Measurements from ENCODE around the gene BTBD2. TPM values are rescaled to one million over a fixed set of nuclear protein-coding genes. Genes with fewer than 3 reads are reported as not detected.
A peak's percentile ranks its signal among the peaks of the same experiment; 100 is the strongest.

BTBD2 gene
- total RNA-seq, 1 experiment from 2014 or later: 110 TPM

DNA sequence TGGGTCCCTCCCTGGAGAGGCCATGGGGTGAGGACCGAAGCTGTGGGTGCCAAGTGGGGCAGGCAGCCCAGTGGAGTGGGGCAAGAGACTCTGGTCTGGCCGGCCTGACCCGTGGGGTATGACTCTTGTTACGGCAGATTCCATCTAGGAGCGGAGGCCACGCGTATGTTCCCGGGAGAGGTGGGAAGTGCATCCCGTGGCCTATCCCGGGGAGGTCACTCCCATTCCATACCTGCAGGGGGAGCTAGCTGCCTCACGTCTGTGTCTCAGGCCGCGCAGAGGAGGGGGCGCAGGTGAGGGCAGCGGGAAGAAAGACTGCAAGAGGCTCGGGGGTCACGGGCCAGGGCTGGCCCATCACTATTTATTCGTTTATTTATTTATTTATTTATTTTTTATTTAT is 69.6 kb downstream of the BTBD2 start:
- H4K8ac ChIP-seq (replicated peaks; ENCODE audit: insufficient read length, low read depth, low read length): no peak overlapping the region
- no peak overlapping the region for H3K14ac ChIP-seq (ENCODE audit: insufficient read depth, low read length)
- no peak overlapping the region for H3T11ph ChIP-seq (ENCODE audit: low read length)
- H4K5ac ChIP-seq (ENCODE audit: insufficient read length, low read depth, low read length): no peak overlapping the region
- DNase-seq: peak; percentile 90
- H3K27ac Mint-ChIP-seq: peak overlapping the region; percentile 93 to 97 (median 95); a peak in 6 of 7 replicates
- H2AFZ ChIP-seq (ENCODE audit: low read length): no peak overlapping the region
- H2BK120ac ChIP-seq (ENCODE audit: low read depth, low read length, poor library complexity, severe bottlenecking): no peak overlapping the region
- no peaks in the 10 kb centered on the region for H3K27me3 Mint-ChIP-seq (ENCODE audit: low read depth)
- H4K20me1 ChIP-seq (ENCODE audit: control insufficient read depth, insufficient read depth, insufficient read length): no peaks in the 10 kb centered on the region
- H3K4me3 Mint-ChIP-seq: peak overlapping the region in 1 of 2 experiments; percentile 56; a peak in 3 of 5 replicates
- H3K18ac ChIP-seq (ENCODE audit: insufficient read length, low read depth, low read length): no peak overlapping the region
- H3K4me1 ChIP-seq (ENCODE audit: insufficient read depth, low read length): no peaks in the 10 kb centered on the region; the same call in 1 of the 2 replicates
- no peak overlapping the region for H3K9ac ChIP-seq (ENCODE audit: extremely low read depth, insufficient read length, low read length)
- no CpG with 5 or more reads among the region's 18 CpGs for WGBS (ENCODE audit: extremely low coverage, insufficient read length, low lambda C conversion rate)
- H3K9me3 ChIP-seq (ENCODE audit: control insufficient read depth, low read depth, low read length): no peaks in the 10 kb centered on the region
- H2BK12ac ChIP-seq (ENCODE audit: insufficient read length, low read depth, low read length): no peak overlapping the region
- H3K4me1 Mint-ChIP-seq: peaks cover 16 to 21% of the 10 kb centered on the region in 2 experiments
- H2AK5ac ChIP-seq (ENCODE audit: insufficient read length, low read length): no peak overlapping the region
- no peak overlapping the region for H3K4me2 ChIP-seq (ENCODE audit: insufficient read depth, insufficient read length, low read length)
- H3K23ac ChIP-seq (ENCODE audit: insufficient read length, low read depth, low read length): no peak overlapping the region
- H3K79me2 ChIP-seq (ENCODE audit: insufficient read depth, low read length): peaks cover 58% of the 10 kb centered on the region
- TF ChIP-seq, protein P1, sequence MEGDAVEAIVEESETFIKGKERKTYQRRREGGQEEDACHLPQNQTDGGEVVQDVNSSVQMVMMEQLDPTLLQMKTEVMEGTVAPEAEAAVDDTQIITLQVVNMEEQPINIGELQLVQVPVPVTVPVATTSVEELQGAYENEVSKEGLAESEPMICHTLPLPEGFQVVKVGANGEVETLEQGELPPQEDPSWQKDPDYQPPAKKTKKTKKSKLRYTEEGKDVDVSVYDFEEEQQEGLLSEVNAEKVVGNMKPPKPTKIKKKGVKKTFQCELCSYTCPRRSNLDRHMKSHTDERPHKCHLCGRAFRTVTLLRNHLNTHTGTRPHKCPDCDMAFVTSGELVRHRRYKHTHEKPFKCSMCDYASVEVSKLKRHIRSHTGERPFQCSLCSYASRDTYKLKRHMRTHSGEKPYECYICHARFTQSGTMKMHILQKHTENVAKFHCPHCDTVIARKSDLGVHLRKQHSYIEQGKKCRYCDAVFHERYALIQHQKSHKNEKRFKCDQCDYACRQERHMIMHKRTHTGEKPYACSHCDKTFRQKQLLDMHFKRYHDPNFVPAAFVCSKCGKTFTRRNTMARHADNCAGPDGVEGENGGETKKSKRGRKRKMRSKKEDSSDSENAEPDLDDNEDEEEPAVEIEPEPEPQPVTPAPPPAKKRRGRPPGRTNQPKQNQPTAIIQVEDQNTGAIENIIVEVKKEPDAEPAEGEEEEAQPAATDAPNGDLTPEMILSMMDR (conservative IDR thresholded peaks at IDR 0.05): peak; percentile 86
- no peak overlapping the region for H3K56ac ChIP-seq (ENCODE audit: insufficient read length, low read depth, low read length)
- H3K36me3 Mint-ChIP-seq (ENCODE audit: insufficient read depth in 1 of 3, low read depth in 3 of 3): peaks cover 12 to 16% (median 13%) of the 10 kb centered on the region in 3 experiments; a peak in 6 of 7 replicates
- H3K23me2 ChIP-seq (ENCODE audit: insufficient read length, low read depth, low read length, poor library complexity, severe bottlenecking): peaks cover 11% of the 10 kb centered on the region
- H3K27me3 ChIP-seq (ENCODE audit: insufficient read depth, low read length): no peaks in the 10 kb centered on the region
- H2BK5ac ChIP-seq (ENCODE audit: insufficient read length, low read length): no peak overlapping the region
- no peak overlapping the region for H2BK15ac ChIP-seq (ENCODE audit: low read depth, low read length)
- H2BK20ac ChIP-seq (ENCODE audit: low read depth, low read length, poor library complexity, severe bottlenecking): no peak overlapping the region
- peaks cover 13% of the 10 kb centered on the region for H3K79me1 ChIP-seq (ENCODE audit: insufficient read depth, low read depth, low read length, poor library complexity, severe bottlenecking)
- H3K27ac ChIP-seq (ENCODE audit: insufficient read length, low read depth, low read length): no peak overlapping the region
- H3K9me3 Mint-ChIP-seq: no peaks in the 10 kb centered on the region
- no peak overlapping the region for H4K91ac ChIP-seq (ENCODE audit: insufficient read length, low read depth, low read length)
- H3K4ac ChIP-seq (ENCODE audit: low read depth, low read length): no peak overlapping the region
